ENCODE results near the gene KCNQ2. TPM values are rescaled to one million over a fixed set of nuclear protein-coding genes. Genes with fewer than 3 reads are reported as not detected.

KCNQ2 gene
- total and polyA plus RNA-seq, 3 donors from 2014 or later: 36.2 to 60.9 (median 49.2) TPM

DNA sequence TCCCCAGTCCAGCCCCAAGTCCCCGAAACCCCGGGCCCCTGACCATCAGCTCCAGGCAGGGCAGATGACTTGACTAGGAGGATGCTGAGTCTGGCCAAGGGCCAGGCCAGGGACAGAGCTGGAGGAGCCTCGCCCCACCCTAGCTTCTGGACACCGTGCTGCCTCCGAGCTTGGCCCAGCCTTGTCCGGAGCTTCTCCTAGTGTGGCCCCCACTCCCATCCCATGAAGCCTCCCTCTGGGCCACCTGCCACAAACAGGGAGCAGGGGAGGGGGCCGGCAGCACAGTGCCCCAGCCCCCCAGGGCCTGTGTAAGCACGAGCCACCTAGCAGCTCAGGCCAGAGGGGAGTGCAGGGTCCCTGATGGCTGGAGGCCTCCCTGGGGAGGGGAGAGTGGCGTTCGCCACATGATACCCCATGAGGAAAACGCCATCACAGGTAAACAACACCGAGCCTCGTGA lies 21.1 kb upstream of the KCNQ2 start:
- no peak for DNase-seq
- H3K4me3 ChIP-seq: no peak overlapping the region
- no peak for TF ChIP-seq CTCF (IDR thresholded peaks at IDR 0.05)
- no peak for TF ChIP-seq POLR2A (IDR thresholded peaks at IDR 0.05)
- intact Hi-C loops (cut with DNase I; ENCODE audit: low total_unique reads): no loop called here
- H3K4me1 ChIP-seq: no peaks in the 10 kb centered on the region
- H3K27me3 ChIP-seq: no peaks in the 10 kb centered on the region
- no peak overlapping the region for H3K27ac ChIP-seq
- H3K9me3 ChIP-seq: no peaks in the 10 kb centered on the region
- 62 to 69% methylated on average over 6 to 13 of the region's 13 CpGs for WGBS, 2 donors
- H3K36me3 ChIP-seq (ENCODE audit: low read depth, missing control alignments): no peaks in the 10 kb centered on the region

DNA sequence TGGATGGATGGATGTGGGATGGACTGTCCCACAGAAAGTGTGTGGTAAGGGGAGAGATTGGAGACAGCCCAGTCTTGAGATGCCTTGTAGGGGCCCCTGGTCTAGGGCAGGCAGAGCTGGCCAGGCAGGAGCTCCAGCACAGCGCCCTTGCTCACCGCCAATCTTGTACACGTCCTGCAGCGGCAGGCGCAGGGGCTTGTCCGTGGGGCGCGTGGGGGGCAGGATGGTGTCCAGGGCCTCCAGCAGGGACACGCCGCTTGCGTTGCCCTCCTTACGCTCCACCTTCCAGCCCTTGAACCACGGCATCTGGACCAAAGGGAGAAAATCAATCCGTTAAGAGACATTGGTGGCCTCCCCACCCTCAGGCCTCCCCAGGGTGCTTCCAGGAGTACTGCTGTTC lies 20.5 kb upstream of the KCNQ2 start:
- no peaks in the 10 kb centered on the region for H3K4me1 ChIP-seq
- H3K27me3 ChIP-seq: no peaks in the 10 kb centered on the region
- no peaks in the 10 kb centered on the region for H3K9me3 ChIP-seq
- intact Hi-C loops (cut with DNase I; ENCODE audit: low total_unique reads): no loop called here
- no peak overlapping the region for H3K4me3 ChIP-seq
- DNase-seq: no peak
- no peaks in the 10 kb centered on the region for H3K36me3 ChIP-seq (ENCODE audit: low read depth, missing control alignments)
- 93 to 95% methylated on average over 13 to 14 of the region's 14 CpGs for WGBS, 2 donors
- TF ChIP-seq CTCF (IDR thresholded peaks at IDR 0.05): no peak
- no peak for TF ChIP-seq POLR2A (IDR thresholded peaks at IDR 0.05)
- no peak overlapping the region for H3K27ac ChIP-seq

GRCh38 chr20:63492518-63492917 lies 20.1 kb upstream of the KCNQ2 start:
- no peak for DNase-seq
- TF ChIP-seq CTCF (IDR thresholded peaks at IDR 0.05) (no peak), POLR2A (IDR thresholded peaks at IDR 0.05) (no peak)
- Histone ChIP-seq H3K27me3 (no peaks in the 10 kb centered on the region), H3K36me3 (ENCODE audit: low read depth, missing control alignments) (no peaks in the 10 kb centered on the region), H3K9me3 (no peaks in the 10 kb centered on the region), H3K4me3 (no peak overlapping the region), H3K27ac (no peak overlapping the region), H3K4me1 (no peaks in the 10 kb centered on the region)
- WGBS, 2 donors: 92 to 94% methylated on average over 2 of the region's 2 CpGs
- intact Hi-C loops (cut with DNase I; ENCODE audit: low total_unique reads): no loop called here

DNA sequence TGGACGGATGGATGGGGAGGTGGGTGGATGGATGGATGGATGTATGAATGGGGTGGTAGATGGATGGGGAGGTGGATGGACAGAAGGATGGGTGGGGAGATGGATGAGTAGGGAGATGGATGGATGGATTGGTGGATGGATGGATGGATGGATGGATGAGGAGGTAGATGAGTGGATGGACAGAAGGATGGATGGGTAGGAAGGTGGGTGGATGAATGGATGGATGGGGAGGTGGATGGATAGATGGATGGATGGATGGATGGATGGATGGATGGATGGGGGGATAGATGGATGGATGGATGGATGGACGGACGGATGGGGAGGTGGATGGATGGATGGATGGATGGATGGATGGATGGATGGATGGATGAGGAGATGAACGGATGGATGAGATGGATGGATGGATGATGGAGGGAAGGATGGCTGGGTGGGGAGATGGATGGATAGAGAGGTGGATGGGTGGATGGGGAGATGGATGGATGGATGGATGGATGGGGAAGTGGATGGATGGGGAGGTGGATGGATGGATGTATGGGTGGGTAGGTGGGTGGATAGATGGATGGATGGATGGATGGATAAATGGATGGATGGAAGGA lies 19.3 kb upstream of the KCNQ2 start:
- TF ChIP-seq POLR2A (IDR thresholded peaks at IDR 0.05): no peak
- TF ChIP-seq CTCF (IDR thresholded peaks at IDR 0.05): no peak
- Histone ChIP-seq H3K36me3 (ENCODE audit: low read depth, missing control alignments) (no peaks in the 10 kb centered on the region), H3K9me3 (no peaks in the 10 kb centered on the region), H3K4me3 (no peak overlapping the region), H3K27me3 (no peaks in the 10 kb centered on the region), H3K4me1 (no peaks in the 10 kb centered on the region), H3K27ac (no peak overlapping the region)
- intact Hi-C loops (cut with DNase I; ENCODE audit: low total_unique reads): no loop called here
- WGBS, 2 donors: 54 to 55% methylated on average over 4 of the region's 4 CpGs
- no peak for DNase-seq

DNA sequence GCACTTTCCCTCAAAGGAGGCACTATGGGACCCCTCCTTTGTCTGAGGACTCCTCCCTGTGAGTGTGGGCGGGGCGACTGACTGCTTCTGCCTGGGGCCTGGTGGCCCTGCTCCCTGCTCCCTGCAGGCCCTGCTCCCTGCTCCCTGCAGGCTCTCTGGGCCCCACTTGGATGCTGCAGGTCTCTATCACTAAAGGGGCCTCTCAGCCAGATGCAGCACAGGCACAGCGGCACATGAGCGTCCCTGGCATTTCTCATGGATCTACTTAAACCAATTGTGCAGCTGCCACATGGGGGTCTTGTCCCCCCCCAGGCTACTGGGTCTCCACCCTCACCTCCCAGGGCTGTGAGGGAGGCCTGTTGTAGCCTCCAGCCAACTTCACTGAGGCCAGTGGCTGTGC lies 18.6 kb upstream of the KCNQ2 start:
- no peak for DNase-seq
- no peaks in the 10 kb centered on the region for H3K9me3 ChIP-seq
- no peaks in the 10 kb centered on the region for H3K36me3 ChIP-seq (ENCODE audit: low read depth, missing control alignments)
- H3K4me3 ChIP-seq: no peak overlapping the region
- 86 to 94% methylated on average over 2 to 4 of the region's 4 CpGs for WGBS, 2 donors
- intact Hi-C loops (cut with DNase I; ENCODE audit: low total_unique reads): no loop called here
- no peak overlapping the region for H3K27ac ChIP-seq
- H3K27me3 ChIP-seq: no peaks in the 10 kb centered on the region
- H3K4me1 ChIP-seq: no peaks in the 10 kb centered on the region
- TF ChIP-seq POLR2A (IDR thresholded peaks at IDR 0.05): no peak
- TF ChIP-seq CTCF (IDR thresholded peaks at IDR 0.05): no peak

All from testis (tissue), 3 donors.